HG03103 (cell line): ENCODE results near the gene TRABD2A.
A peak's percentile ranks its signal among the peaks of the same experiment; 100 is the strongest.
"Not testable (repeated sequence)": the region's sequence is repeated elsewhere in the genome, so short reads cannot be mapped to it uniquely, and the experiment has no call there.

ENCODE experiments used
- ATAC-seq: cut with Tn5 transposase; IDR thresholded peaks from one replicate; pipeline ENCODE4 v1.9.1; 2021; ENCODE audit warnings: low read depth; ENCODE audit not compliant: unreplicated experiment

Gene TRABD2A

GRCh38 chr2:84880645-84881521 lies at the start of gene TRABD2A:
TRABD2A (minus strand) TSS chr2:84881084; CDS start chr2:84881039, 45 bp downstream.
- ATAC-seq: no peak

- ATAC-seq: no peak
Measured at GRCh38 chr2:84927275-84927627, 46.4 kb upstream of the TRABD2A start.

DNA sequence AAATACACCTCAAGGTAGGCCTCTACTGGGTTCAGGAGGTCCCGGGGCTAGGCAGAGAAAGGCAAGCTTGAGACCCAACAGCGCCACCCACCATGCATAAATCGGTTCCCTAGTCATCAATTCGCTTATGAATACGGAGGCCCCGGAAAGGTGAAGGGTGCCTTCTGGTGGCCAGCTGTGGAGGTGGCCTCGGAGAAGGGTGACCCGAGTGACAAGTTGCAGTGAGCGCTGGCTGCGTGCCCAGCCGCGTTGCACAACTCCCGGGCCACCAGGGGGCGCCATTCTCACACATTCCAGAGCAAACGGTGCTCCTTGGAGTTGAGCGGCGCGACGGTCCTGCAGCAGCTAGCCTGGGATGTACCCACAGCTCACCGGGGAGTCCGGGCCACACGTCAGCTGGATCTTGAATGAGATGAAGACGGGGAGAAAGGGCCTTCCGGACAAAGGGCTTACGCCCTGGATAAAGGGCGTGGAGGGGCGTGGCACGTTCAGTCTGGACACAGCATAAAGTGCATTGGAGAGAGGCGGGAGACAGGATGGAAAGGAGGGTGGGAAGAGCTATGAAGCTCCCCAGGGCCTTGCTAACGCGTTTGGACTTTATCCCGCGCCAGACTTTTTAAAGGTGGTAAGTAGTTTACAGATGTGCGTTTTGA lies 45.0 kb upstream of the TRABD2A start:
- ATAC-seq: peak; percentile 74

- no peak for ATAC-seq
Measured at GRCh38 chr2:84925336-84925723, 44.4 kb upstream of the TRABD2A start.

GRCh38 chr2:84924173-84925106 lies 43.6 kb upstream of the TRABD2A start:
- no peak for ATAC-seq

- ATAC-seq: no peak
Measured at GRCh38 chr2:84923009-84923408, 42.1 kb upstream of the TRABD2A start.

GRCh38 chr2:84919885-84920580 lies 39.1 kb upstream of the TRABD2A start:
- ATAC-seq: peak; percentile 38

DNA sequence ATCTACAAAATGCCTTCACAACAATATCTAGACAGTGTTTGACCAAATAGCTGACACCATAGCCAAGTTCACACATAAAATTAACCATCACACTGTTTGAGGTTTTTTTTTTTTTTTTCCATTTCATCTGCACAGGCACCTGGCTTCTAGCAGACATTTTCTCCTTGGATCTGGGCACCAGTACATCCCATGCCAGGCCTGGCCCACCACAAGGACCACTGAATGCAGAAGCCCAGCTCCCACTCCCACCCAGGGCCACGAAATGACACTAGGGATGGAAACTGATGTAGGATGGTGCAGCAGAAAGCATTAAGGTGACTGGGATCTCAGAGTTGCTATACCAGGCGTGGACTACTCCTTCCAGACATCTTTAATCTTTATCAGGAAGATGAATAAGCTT lies 37.5 kb upstream of the TRABD2A start:
- ATAC-seq: no peak

GRCh38 chr2:84917821-84918220 lies 36.9 kb upstream of the TRABD2A start:
- ATAC-seq: not testable (repeated sequence)

DNA sequence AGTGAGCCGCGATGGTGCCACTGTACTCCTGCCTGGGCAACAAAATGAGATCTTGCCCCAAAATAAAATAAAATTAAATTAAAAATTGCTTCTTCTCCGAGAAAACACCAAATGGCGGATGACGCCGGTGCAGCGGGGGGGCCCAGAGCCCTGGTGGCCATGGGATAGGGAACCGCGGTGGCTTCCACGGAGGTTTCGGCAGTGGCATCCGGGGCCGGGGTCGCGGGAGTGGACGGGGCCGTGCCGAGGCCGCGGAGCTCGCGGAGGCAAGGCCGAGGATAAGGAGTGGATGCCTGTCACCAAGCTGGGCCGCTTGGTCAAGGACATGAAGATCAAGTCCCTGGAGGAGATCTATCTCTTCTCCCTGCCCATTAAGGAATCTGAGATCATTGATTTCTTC lies 34.8 kb upstream of the TRABD2A start:
- ATAC-seq: not testable (repeated sequence)

DNA sequence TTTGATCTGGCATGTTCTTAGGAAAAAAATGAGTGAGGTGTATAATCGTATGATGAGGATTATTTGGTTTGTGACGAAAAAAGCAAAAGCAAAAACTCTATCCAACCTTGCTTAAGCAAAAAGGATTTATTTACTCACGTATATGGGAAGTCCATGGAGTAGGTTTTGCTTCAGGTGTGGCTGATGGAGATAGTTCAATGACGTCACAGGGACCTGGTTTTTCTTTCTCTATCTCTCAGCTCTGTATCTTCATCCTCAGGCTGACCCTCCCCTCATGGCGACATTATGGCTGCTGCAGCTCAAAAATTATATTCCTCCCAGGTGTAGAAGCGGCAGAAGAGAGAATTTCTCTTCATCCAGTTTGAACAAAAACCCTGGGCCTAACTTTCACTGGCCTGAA lies 33.5 kb upstream of the TRABD2A start:
- no peak for ATAC-seq

DNA sequence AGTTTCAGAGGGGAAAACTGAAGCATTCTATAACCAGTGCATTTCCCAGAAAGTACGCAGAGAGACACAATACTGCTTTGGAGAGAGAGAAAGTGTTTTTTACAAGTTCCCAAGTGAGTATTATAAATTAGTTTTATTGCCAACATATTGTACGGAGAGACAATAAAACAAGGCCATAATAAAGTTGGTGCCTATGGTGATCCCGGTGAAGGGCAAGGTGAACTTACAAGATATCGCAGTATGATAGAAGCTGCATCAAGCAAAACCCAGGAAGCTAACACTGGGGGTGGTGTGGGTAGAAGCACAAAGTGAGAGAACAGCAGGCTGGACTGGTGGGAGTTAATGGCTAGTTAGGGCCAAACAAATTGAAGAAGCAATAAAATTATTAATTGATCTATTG lies 32.1 kb upstream of the TRABD2A start:
- ATAC-seq: no peak

DNA sequence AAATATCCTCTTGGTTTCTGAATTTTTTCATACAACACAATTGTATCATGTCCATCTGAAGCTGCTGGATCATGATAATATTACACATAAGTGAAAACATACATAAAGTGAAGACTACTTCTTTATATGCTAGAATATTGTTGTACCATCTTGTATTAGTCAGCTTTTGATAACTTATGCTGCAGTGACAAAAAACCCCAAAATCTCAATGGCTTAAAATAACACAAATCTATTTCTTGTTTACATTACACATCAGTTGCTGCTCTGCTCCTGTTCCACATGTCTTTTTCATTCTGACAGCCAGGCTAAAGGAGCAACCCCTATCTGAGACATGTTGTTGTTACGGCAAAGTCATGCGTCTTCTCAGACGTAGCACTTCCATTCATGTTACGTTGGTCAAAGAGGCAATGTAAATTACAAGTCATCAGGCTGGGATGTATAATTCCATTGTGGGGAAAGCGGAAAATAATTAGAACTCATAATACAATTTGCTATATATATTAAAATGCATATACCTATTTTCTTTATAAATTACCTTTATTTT lies 30.3 kb upstream of the TRABD2A start:
- ATAC-seq: no peak

GRCh38 chr2:84908948-84909713 lies 28.2 kb upstream of the TRABD2A start:
- ATAC-seq: no peak

GRCh38 chr2:84906900-84907714 lies 26.2 kb upstream of the TRABD2A start:
- peak; percentile 37 for ATAC-seq

DNA sequence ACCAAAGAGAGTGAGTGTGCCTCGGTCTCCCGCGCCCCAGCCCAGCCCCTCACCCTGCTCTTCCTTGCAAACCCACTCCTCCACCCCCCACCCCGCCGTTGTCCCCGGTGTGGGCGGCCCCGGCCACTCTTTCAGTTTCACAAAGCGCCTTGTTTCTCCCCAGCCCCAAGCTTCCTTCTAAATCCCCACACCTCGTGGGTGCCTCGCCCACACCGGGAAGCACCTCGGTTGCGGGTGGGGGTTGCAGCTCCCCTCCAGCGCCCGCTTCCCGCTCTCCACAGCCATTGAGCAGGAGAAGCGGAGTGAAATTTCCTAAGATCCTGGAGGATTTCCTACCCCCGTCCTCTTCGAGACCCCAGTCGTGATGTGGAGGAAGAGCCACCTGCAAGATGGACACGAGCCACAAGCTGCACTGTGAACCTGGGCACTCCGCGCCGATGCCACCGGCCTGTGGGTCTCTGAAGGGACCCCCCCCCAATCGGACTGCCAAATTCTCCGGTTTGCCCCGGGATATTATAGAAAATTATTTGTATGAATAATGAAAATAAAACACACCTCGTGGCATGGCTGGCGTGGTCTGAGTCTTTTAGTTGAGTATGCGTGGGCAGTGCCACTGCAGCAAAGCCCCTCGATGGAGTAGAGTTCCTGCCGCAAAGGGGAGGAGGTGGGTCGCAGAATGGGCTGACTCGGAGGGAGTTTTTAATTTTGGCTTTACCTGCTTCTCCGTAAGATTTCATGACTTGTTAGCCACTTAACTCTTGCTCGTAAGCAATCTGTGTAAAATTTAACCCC lies 25.4 kb upstream of the TRABD2A start:
- peak; percentile 15 for ATAC-seq

DNA sequence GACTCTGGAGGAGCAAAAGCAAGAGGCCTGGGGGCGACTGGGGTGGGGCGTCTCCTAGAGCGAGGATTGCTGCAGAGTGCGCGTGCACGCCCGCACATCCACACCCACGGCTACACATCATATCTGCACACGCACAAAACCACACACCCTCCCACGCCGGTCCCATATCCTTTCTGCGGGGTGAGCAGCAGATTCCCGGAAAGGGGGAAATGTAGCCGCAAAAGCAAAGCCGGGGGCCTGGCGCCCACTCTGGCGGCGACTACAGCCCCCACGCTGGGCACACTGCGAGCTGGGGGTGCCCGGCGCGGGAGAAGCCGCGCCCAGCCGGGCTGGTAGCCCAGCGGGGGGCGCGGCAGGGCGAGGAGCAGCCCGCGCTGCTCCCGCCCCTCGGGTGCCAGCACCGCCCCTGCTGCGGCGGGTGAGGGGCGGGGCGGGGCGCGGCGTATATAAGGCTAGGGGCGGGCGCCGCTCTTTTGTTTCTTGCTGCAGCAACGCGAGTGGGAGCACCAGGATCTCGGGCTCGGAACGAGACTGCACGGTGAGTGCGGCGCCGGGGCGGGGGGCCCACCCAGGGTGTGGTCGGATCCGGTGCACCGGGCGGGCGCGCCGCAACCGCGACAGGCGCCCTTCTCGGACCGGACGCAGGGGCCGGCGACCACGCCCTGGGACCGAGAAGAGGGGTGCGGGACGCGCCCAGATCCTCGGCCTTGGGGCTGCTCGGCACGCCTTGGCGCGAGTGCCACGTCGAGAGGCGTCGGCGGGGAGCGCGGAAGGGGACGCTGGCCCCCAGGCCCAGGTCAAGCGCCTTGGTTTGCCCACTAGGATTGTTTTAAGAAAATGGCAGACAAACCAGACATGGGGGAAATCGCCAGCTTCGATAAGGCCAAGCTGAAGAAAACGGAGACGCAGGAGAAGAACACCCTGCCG lies 24.6 kb upstream of the TRABD2A start, which contains the start of gene TMSB10:
TSS of gene TMSB10 (plus strand) at position 476 of the 927 bp plus-strand sequence.
- peak; percentile 53 for ATAC-seq
